K562 (cell line): Measurements from ENCODE around the gene FBRS. TPM values are rescaled to one million over a fixed set of nuclear protein-coding genes. Genes with fewer than 3 reads are reported as not detected.

Experiments used
- ARNT ChIP-seq, 2 experiments: fragments of 450-650 bp; IDR thresholded peaks; 2 replicates each; pipeline ENCODE4 v1.6.1; 2016; ENCODE audit warnings: mild to moderate bottlenecking in 1 of 2
- ATF7 ChIP-seq: fragments of 450-650 bp; IDR thresholded peaks from 2 replicates; pipeline ENCODE4 v1.7.1; 2014; ENCODE audit warnings: mild to moderate bottlenecking, moderate library complexity
- DIDO1 ChIP-seq: fragments of 450-650 bp; IDR thresholded peaks from 2 replicates; pipeline ENCODE4 v1.6.1; 2016; ENCODE audit warnings: low read depth, missing biosample characterization, missing genetic modification characterization
- MGA ChIP-seq: fragments of 450-650 bp; IDR thresholded peaks from 2 replicates; pipeline ENCODE4 v1.6.1; 2016; ENCODE audit warnings: mild to moderate bottlenecking, moderate library complexity
- NEUROD1 ChIP-seq: fragments of 150-350 bp; IDR thresholded peaks from 2 replicates; pipeline ENCODE4 v1.6.1; 2014; ENCODE audit warnings: borderline replicate concordance, low read length, low read depth; ENCODE audit not compliant: partially characterized antibody
- POLR2A ChIP-seq: fragments of 450-650 bp; conservative IDR thresholded peaks from 2 replicates; pipeline ENCODE4 v1.6.1; 2016
- PRPF4 ChIP-seq: fragments of 200-400 bp; formaldehyde crosslinking; IDR thresholded peaks from one replicate; pipeline ENCODE4 v1.6.1; 2017; ENCODE audit warnings: low read length, low read depth, mild to moderate bottlenecking; ENCODE audit not compliant: insufficient read depth, poor library complexity, severe bottlenecking
- ZMIZ1 ChIP-seq, 2 experiments: fragments of 150-350 bp in 1 of 2; IDR thresholded peaks; 2 replicates each; pipeline ENCODE4 v1.6.1; 2012 to 2016; ENCODE audit warnings: low read depth in 2 of 2, low read length in 2 of 2, mild to moderate bottlenecking in 1 of 2, moderate library complexity in 1 of 2
- ZNF780A ChIP-seq: fragments of 250-450 bp; sonication (Bioruptor Pico); IDR thresholded peaks from 2 replicates; pipeline ENCODE4 v1.5.0; 2021; ENCODE audit warnings: mild to moderate bottlenecking
- polyA plus RNA-seq, 8 experiments: library from polyadenylated mRNA; depleted of rRNA in 4 of 8; stranded (reverse) in 5 of 8; unstranded in 3 of 8; fragments of >200 nt; fragmentation: Nextera tagmentation in 2 of 8; fragmentation: Illumina TruSeq in 1 of 8; extraction: Ambion mirVana in 2 of 8; extraction: Trizol in 1 of 8; gene quantifications; 2 replicates each; pipeline versions ENCODE4 v1.2.1 to v1.2.3, GENCODE V29; 2011 to 2014; ENCODE audit warnings: inconsistent platforms in 1 of 8, missing spikeins in 1 of 8
- total RNA-seq, 7 experiments: library from RNA; depleted of rRNA in 6 of 7; stranded (reverse); fragments of >200 nt in 6 of 7; fragmentation: Illumina TruSeq in 2 of 7; extraction: Trizol in 2 of 7; gene quantifications; 2 replicates each; pipeline versions ENCODE4 v1.2.1 to v1.2.3, GENCODE V29; 2011 to 2021; ENCODE audit warnings: low replicate concordance in 1 of 7
- TF ChIP-seq, protein P1 (sequence below): fragments of 250-450 bp; sonication (Bioruptor Pico); IDR thresholded peaks from 2 replicates; pipeline ENCODE4 v1.9.0; 2021; ENCODE audit warnings: mild to moderate bottlenecking

The FBRS gene
- total and polyA plus RNA-seq, 9 of the 15 experiments (the other 6 are each of a cell fraction or from before 2014, with no cell fraction given) = 0.32 to 59.5 (median 13.1) TPM

GRCh38 chr16:30650369-30651123, 7.7 kb upstream of the FBRS start, which contains the start of gene PRR14 (continued):
- TF ChIP-seq MGA = no peak; the same call in 1 of the 2 replicates
- peak; percentile 72; the same call in 1 of the 2 replicates for TF ChIP-seq POLR2A
- TF ChIP-seq PRPF4 = peak; percentile 34
- no peak for TF ChIP-seq ZNF780A (CRISPR knock-in tag)
- TF ChIP-seq ATF7 = peak; percentile 96
- TF ChIP-seq, protein P1, sequence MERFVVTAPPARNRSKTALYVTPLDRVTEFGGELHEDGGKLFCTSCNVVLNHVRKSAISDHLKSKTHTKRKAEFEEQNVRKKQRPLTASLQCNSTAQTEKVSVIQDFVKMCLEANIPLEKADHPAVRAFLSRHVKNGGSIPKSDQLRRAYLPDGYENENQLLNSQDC (CRISPR knock-in tag) = no peak
- TF ChIP-seq DIDO1 (tag) = peak; percentile 87
- peak; percentile 96 for TF ChIP-seq NEUROD1
- TF ChIP-seq ARNT (IDR thresholded peaks at IDR 0.05) = peak; percentile 46 to 71; a peak in 3 of 4 replicates
- TF ChIP-seq ZMIZ1 (IDR thresholded peaks at IDR 0.05; ENCODE audit: low read depth in 2 of 2, low read length in 2 of 2) = peak in 1 of 2 experiments; percentile 52; a peak in 1 of 4 replicates
